Measurements from ENCODE around the gene EPX. TPM values are rescaled to one million over a fixed set of nuclear protein-coding genes. Genes with fewer than 3 reads are reported as not detected.

The EPX gene
- polyA plus RNA-seq, 1 experiment = not detected

DNA sequence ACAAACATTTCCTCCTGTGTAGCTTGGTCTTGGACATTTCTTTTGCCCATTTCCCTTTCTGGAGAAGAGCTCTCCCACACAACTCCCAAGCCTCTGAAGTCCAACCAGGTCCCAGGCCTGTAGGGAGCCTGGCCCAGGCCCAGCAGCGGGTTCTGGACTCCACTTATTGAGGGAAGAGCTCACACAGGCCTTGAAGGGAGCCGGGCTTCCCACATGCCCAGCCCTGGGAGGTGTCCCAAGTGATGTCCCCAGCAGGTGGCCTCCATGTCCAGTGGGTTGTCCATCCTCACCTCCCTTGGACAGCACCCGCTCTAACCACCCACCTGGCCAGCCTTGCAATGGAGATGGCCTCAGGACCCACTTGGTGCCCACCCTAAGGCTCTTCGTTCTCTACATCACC is 5.9 kb upstream of the EPX start:
- POLR2A ChIA-PET = no interaction called here
- DNase-seq (ENCODE audit: low read depth) = no peak
- CTCF ChIA-PET = no interaction called here
- Histone ChIP-seq H3K4me3 (ENCODE audit: low read depth, low read length) (no peak overlapping the region), H3K36me3 (ENCODE audit: control insufficient read depth, insufficient read depth, low read length) (no peaks in the 10 kb centered on the region), H3K27me3 (ENCODE audit: control insufficient read depth, insufficient read depth, low read length) (peaks cover 5% of the 10 kb centered on the region)
- TF ChIP-seq CTCF (IDR thresholded peaks at IDR 0.05; ENCODE audit: insufficient read depth, low read depth, low read length) = no peak

DNA sequence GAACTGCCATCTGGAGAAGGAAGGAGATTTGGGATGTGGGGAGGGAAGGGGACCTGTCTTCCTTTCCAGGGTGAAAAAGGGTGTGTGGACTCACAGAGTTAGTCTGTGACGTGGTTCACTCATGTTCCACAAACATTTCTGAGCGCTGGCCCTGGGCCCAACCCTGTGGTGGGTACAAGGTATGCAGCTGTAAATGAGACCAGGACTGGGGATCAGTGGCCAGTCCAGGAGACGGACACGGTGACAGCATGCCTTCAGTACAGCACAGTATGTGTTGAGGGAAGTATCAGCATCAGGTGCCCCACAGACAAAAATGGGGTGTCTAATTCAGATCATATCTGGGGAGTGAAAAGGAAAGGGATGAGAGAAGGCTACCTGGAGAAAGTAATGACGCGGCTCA is 5.5 kb upstream of the EPX start:
- Histone ChIP-seq H3K4me3 (ENCODE audit: low read depth, low read length) (no peak overlapping the region), H3K36me3 (ENCODE audit: control insufficient read depth, insufficient read depth, low read length) (no peaks in the 10 kb centered on the region), H3K27me3 (ENCODE audit: control insufficient read depth, insufficient read depth, low read length) (peaks cover 5% of the 10 kb centered on the region)
- ChIA-PET CTCF (no interaction called here), POLR2A (no interaction called here)
- TF ChIP-seq CTCF (IDR thresholded peaks at IDR 0.05; ENCODE audit: insufficient read depth, low read depth, low read length) = no peak
- DNase-seq (ENCODE audit: low read depth) = no peak

DNA sequence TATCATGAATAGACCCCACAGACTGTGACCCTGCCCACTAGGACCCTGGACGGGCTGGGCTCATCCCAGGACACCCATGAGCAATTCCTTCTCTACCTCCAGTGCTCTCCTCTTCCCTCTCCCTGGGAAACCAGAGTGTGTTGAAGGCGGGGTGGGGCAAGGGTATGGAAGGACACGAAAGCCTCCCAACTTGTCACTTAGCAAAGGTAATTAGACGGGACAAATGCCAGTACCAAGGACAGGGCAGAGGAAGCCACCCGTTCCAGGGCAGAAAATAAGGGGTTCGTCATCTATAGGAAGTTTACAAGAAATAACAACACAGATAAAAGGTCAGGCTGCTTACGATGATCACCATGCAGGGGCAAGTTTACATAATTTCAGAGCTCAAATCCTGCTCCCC is 4.9 kb upstream of the EPX start:
- no peak overlapping the region for H3K4me3 ChIP-seq (ENCODE audit: low read depth, low read length)
- CTCF ChIA-PET = interaction anchor here (1.1 kb wide), 1 partner anchor 12 kb away, joined by 3 read pairs; no protein-coding TSS in a partner anchor
- TF ChIP-seq CTCF (IDR thresholded peaks at IDR 0.05; ENCODE audit: insufficient read depth, low read depth, low read length) = no peak
- DNase-seq (ENCODE audit: low read depth) = no peak
- H3K36me3 ChIP-seq (ENCODE audit: control insufficient read depth, insufficient read depth, low read length) = no peaks in the 10 kb centered on the region
- peaks cover 5% of the 10 kb centered on the region for H3K27me3 ChIP-seq (ENCODE audit: control insufficient read depth, insufficient read depth, low read length)
- POLR2A ChIA-PET = no interaction called here

DNA sequence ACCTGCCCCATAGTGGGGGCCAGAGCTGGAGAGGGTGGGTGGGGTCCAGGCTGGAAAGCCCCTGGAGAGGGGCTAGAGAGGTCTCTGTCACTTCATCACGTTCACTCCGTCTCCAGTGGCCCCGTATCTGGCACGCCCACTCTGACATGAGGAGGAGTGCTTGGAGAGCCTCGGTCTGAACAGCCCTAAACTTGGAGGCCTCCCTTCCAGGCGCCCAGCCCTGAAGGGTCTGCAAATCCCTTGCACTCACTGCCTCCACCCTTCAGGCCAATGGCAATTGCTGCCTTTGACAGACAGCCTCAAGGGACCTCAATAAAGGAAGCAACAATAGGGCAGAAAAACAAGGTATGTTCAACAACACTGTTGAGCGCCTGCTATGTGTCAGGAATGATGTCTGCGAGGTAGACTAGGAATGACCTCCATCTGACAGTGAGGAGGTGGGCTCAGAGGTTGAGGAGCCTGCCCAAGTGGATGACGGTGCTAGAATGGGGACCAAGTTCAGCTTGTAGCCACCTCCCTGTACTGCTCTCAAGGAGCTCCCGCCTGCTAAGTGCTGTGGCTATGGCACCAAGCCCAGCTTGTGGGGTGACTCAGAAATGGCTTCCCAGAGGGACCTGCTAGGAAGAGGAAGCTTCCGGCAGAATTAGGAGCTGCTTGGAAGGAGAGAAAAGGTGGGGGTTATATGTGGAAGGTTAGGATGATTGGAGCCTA is 2.9 kb upstream of the EPX start:
- peak; percentile 26 for DNase-seq (ENCODE audit: low read depth)
- peaks cover 5% of the 10 kb centered on the region for H3K27me3 ChIP-seq (ENCODE audit: control insufficient read depth, insufficient read depth, low read length)
- no peaks in the 10 kb centered on the region for H3K36me3 ChIP-seq (ENCODE audit: control insufficient read depth, insufficient read depth, low read length)
- CTCF ChIA-PET = interaction anchor here (1.0 to 2.5 kb wide), 4 partner anchors 10 to 946 kb away, joined by 3 to 19 read pairs (median 3); no protein-coding TSS in a partner anchor
- POLR2A ChIA-PET = no interaction called here
- no peak for TF ChIP-seq CTCF (IDR thresholded peaks at IDR 0.05; ENCODE audit: insufficient read depth, low read depth, low read length)
- H3K4me3 ChIP-seq (ENCODE audit: low read depth, low read length) = no peak overlapping the region

GRCh38 chr17:58191241-58191896 is 1.2 kb upstream of the EPX start:
- POLR2A ChIA-PET = no interaction called here
- no peak overlapping the region for H3K4me3 ChIP-seq (ENCODE audit: low read depth, low read length)
- CTCF ChIA-PET = interaction anchor here (2.5 kb wide), 1 partner anchor 9 kb away, joined by 19 read pairs; no protein-coding TSS in a partner anchor
- H3K36me3 ChIP-seq (ENCODE audit: control insufficient read depth, insufficient read depth, low read length) = no peaks in the 10 kb centered on the region
- TF ChIP-seq CTCF (IDR thresholded peaks at IDR 0.05; ENCODE audit: insufficient read depth, low read depth, low read length) = no peak
- H3K27me3 ChIP-seq (ENCODE audit: control insufficient read depth, insufficient read depth, low read length) = peaks cover 4% of the 10 kb centered on the region; the same call in 1 of the 2 replicates
- DNase-seq (ENCODE audit: low read depth) = no peak
